ENCODE results near the gene TMEM72.

DNA sequence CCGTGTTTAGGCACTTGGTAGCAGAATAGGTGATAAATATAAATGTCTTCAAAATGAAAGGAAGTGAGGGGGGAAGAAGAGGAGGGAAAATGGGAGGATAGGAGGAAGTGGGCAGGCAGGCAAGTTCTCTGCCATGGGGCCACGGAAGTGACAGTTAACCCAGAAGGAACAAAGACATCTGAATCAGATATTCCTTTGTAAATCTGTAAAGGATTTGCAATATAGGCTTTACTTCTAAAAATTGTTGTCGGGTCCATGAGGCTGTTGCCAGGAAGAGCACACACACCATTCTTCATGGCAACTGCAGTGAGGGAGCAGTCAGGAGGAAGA lies 24.8 kb downstream of the TMEM72 start:
- TF ChIP-seq ZNF547 (CRISPR knock-in tag; IDR thresholded peaks at IDR 0.05) (no peak; the same call in 1 of the 2 replicates), NR3C1 (CRISPR knock-in tag; IDR thresholded peaks at IDR 0.05) (no peak), IKZF4 (CRISPR knock-in tag; IDR thresholded peaks at IDR 0.05; ENCODE audit: borderline replicate concordance, low read depth, not compliant biosample characterization) (no peak)
- TF ChIP-seq, protein P1, sequence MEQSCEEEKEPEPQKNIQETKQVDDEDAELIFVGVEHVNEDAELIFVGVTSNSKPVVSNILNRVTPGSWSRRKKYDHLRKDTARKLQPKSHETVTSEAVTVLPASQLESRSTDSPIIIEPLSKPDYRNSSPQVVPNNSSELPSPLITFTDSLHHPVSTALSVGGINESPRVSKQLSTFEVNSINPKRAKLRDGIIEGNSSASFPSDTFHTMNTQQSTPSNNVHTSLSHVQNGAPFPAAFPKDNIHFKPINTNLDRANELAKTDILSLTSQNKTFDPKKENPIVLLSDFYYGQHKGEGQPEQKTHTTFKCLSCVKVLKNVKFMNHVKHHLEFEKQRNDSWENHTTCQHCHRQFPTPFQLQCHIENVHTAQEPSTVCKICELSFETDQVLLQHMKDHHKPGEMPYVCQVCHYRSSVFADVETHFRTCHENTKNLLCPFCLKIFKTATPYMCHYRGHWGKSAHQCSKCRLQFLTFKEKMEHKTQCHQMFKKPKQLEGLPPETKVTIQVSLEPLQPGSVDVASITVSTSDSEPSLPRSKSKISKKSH (CRISPR knock-in tag; IDR thresholded peaks at IDR 0.05; ENCODE audit: borderline replicate concordance), result no peak
- TF ChIP-seq, protein P2, sequence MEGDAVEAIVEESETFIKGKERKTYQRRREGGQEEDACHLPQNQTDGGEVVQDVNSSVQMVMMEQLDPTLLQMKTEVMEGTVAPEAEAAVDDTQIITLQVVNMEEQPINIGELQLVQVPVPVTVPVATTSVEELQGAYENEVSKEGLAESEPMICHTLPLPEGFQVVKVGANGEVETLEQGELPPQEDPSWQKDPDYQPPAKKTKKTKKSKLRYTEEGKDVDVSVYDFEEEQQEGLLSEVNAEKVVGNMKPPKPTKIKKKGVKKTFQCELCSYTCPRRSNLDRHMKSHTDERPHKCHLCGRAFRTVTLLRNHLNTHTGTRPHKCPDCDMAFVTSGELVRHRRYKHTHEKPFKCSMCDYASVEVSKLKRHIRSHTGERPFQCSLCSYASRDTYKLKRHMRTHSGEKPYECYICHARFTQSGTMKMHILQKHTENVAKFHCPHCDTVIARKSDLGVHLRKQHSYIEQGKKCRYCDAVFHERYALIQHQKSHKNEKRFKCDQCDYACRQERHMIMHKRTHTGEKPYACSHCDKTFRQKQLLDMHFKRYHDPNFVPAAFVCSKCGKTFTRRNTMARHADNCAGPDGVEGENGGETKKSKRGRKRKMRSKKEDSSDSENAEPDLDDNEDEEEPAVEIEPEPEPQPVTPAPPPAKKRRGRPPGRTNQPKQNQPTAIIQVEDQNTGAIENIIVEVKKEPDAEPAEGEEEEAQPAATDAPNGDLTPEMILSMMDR (CRISPR knock-in tag; IDR thresholded peaks at IDR 0.05), result no peak
